Nephron (organoid): ENCODE results near the gene ARHGAP23.

Experiments
- H3K27ac Mint-ChIP-seq, 3 experiments: 2 replicates each; pipeline ENCODE4 v1.8.0; 2020; ENCODE audit warnings: mixed read lengths in 3 of 3, mild to moderate bottlenecking in 2 of 3, moderate library complexity in 1 of 3
- H3K27me3 Mint-ChIP-seq: 2 replicates; pipeline ENCODE4 v1.8.0; 2021; ENCODE audit warnings: low read depth, mild to moderate bottlenecking, moderate library complexity, mixed read lengths
- H3K36me3 Mint-ChIP-seq: 2 replicates; pipeline ENCODE4 v1.8.0; 2020; ENCODE audit warnings: low read depth, mixed read lengths
- H3K4me1 Mint-ChIP-seq: 2 replicates; pipeline ENCODE4 v1.8.0; 2020; ENCODE audit warnings: mixed read lengths
- H3K4me3 Mint-ChIP-seq, 3 experiments: 2 replicates each; pipeline ENCODE4 v1.8.0; 2020; ENCODE audit warnings: mild to moderate bottlenecking in 3 of 3, mixed read lengths in 3 of 3, moderate library complexity in 2 of 3
- H3K9me3 Mint-ChIP-seq: 2 replicates; pipeline ENCODE4 v1.8.0; 2020; ENCODE audit warnings: mixed read lengths
- CTCF ChIP-seq, 3 experiments: fragments of 200-600 bp; sonication (generic); IDR thresholded peaks; one replicate each; pipeline ENCODE4 v1.5.0; 2021; ENCODE audit warnings: antibody characterized with exemption in 3 of 3; ENCODE audit not compliant: unreplicated experiment in 3 of 3

ARHGAP23 gene

GRCh38 chr17:38545531-38546225 is 117.4 kb downstream of the ARHGAP23 start:
- H3K36me3 Mint-ChIP-seq, result no peaks in the 10 kb centered on the region
- no peak overlapping the region for H3K4me3 Mint-ChIP-seq
- H3K27ac Mint-ChIP-seq, result no peak overlapping the region

GRCh38 chr17:38546396-38546795 is 118.1 kb downstream of the ARHGAP23 start:
- no peaks in the 10 kb centered on the region for H3K4me1 Mint-ChIP-seq
- peaks cover 1% of the 10 kb centered on the region for H3K36me3 Mint-ChIP-seq
- TF ChIP-seq CTCF (IDR thresholded peaks at IDR 0.05; ENCODE audit: unreplicated experiment in 3 of 3), result no peak
- no peaks in the 10 kb centered on the region for H3K9me3 Mint-ChIP-seq
- no peak overlapping the region for H3K27ac Mint-ChIP-seq
- no peak overlapping the region for H3K4me3 Mint-ChIP-seq
- peaks cover 23% of the 10 kb centered on the region for H3K27me3 Mint-ChIP-seq

More at GRCh38 chr17:38545531-38546225, 117.4 kb downstream of the ARHGAP23 start:
- TF ChIP-seq CTCF (IDR thresholded peaks at IDR 0.05; ENCODE audit: unreplicated experiment in 3 of 3), result no peak
- Mint-ChIP-seq H3K27me3 (peaks cover 23% of the 10 kb centered on the region), H3K9me3 (no peaks in the 10 kb centered on the region), H3K4me1 (no peaks in the 10 kb centered on the region)

GRCh38 chr17:38547444-38547843 is 119.2 kb downstream of the ARHGAP23 start:
- Mint-ChIP-seq H3K27me3 (peaks cover 17% of the 10 kb centered on the region), H3K9me3 (no peaks in the 10 kb centered on the region), H3K4me1 (no peaks in the 10 kb centered on the region), H3K36me3 (peaks cover 3% of the 10 kb centered on the region), H3K4me3 (peak overlapping the region in 1 of 3 experiments; percentile 26), H3K27ac (no peak overlapping the region)
- no peak for TF ChIP-seq CTCF (IDR thresholded peaks at IDR 0.05; ENCODE audit: unreplicated experiment in 3 of 3)

GRCh38 chr17:38549285-38549684 is 121.0 kb downstream of the ARHGAP23 start:
- Mint-ChIP-seq H3K4me1 (peaks cover 2% of the 10 kb centered on the region), H3K9me3 (no peaks in the 10 kb centered on the region), H3K4me3 (no peak overlapping the region), H3K27ac (no peak overlapping the region), H3K27me3 (peaks cover 16% of the 10 kb centered on the region), H3K36me3 (peaks cover 3% of the 10 kb centered on the region)
- TF ChIP-seq CTCF (IDR thresholded peaks at IDR 0.05; ENCODE audit: unreplicated experiment in 3 of 3), result no peak

GRCh38 chr17:38550661-38551060 is 122.4 kb downstream of the ARHGAP23 start:
- TF ChIP-seq CTCF (IDR thresholded peaks at IDR 0.05; ENCODE audit: unreplicated experiment in 3 of 3), result no peak
- no peak overlapping the region for H3K27ac Mint-ChIP-seq
- H3K27me3 Mint-ChIP-seq, result peaks cover 27% of the 10 kb centered on the region
- no peak overlapping the region for H3K4me3 Mint-ChIP-seq
- H3K9me3 Mint-ChIP-seq, result no peaks in the 10 kb centered on the region
- H3K4me1 Mint-ChIP-seq, result peaks cover 5% of the 10 kb centered on the region
- H3K36me3 Mint-ChIP-seq, result peaks cover 3% of the 10 kb centered on the region

GRCh38 chr17:38551121-38551520 is 122.9 kb downstream of the ARHGAP23 start:
- H3K27me3 Mint-ChIP-seq, result peaks cover 27% of the 10 kb centered on the region
- no peak for TF ChIP-seq CTCF (IDR thresholded peaks at IDR 0.05; ENCODE audit: unreplicated experiment in 3 of 3)
- H3K4me1 Mint-ChIP-seq, result peaks cover 5% of the 10 kb centered on the region
- H3K36me3 Mint-ChIP-seq, result peaks cover 3% of the 10 kb centered on the region
- H3K4me3 Mint-ChIP-seq, result no peak overlapping the region
- no peak overlapping the region for H3K27ac Mint-ChIP-seq
- H3K9me3 Mint-ChIP-seq, result no peaks in the 10 kb centered on the region
